HG03095 (cell line): ENCODE measurements around the gene LDLRAD3.
"Not testable (repeated sequence)": the region's sequence is repeated elsewhere in the genome, so short reads cannot be mapped to it uniquely, and the experiment has no call there.

ENCODE experiments used
- ATAC-seq: cut with Tn5 transposase; IDR thresholded peaks from one replicate; pipeline ENCODE4 v1.9.1; 2021; ENCODE audit warnings: moderate library complexity; ENCODE audit not compliant: unreplicated experiment

Gene LDLRAD3, protein sequence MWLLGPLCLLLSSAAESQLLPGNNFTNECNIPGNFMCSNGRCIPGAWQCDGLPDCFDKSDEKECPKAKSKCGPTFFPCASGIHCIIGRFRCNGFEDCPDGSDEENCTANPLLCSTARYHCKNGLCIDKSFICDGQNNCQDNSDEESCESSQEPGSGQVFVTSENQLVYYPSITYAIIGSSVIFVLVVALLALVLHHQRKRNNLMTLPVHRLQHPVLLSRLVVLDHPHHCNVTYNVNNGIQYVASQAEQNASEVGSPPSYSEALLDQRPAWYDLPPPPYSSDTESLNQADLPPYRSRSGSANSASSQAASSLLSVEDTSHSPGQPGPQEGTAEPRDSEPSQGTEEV

GRCh38 chr11:35943713-35944502 is at the start of gene LDLRAD3:
Gene LDLRAD3 (plus strand): TSS chr11:35944062. CDS start chr11:35944099, 37 bp downstream.
- peak; percentile 83 for ATAC-seq

GRCh38 chr11:35897019-35897418 is 46.8 kb upstream of the LDLRAD3 start:
- ATAC-seq = no peak

GRCh38 chr11:35902961-35903360 is 40.9 kb upstream of the LDLRAD3 start:
- no peak for ATAC-seq

DNA sequence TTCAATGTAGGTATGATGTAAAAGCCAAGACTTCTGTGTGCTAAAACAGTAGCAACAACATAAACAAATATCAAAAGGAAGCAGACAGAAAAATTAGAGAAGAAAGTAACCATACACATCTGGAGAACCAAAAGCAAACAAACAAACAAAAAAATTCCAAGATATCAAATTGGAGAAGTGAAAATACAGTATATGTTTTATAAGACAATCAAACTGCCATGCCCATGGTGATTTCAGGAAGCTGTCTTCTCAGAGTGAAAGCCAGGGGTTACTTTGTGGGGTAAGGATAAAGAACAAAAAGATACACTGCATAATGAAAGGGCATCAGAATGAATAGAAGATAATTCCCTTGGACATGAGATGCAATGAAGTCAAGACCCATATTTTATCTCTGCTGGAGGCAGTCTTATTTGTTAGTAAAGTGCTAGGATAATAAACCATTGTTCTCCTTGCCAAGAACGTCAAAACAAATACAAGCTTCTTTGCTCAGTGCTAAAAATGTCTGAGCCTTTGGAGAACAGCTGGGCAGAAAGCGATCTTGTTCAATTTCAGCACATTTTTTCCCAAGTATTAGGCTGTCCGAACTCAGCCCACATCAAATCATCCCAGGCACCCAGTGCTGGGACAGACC is 38.1 kb upstream of the LDLRAD3 start:
- ATAC-seq = no peak

- no peak for ATAC-seq
Observed at GRCh38 chr11:35906277-35906661, 37.6 kb upstream of the LDLRAD3 start.

DNA sequence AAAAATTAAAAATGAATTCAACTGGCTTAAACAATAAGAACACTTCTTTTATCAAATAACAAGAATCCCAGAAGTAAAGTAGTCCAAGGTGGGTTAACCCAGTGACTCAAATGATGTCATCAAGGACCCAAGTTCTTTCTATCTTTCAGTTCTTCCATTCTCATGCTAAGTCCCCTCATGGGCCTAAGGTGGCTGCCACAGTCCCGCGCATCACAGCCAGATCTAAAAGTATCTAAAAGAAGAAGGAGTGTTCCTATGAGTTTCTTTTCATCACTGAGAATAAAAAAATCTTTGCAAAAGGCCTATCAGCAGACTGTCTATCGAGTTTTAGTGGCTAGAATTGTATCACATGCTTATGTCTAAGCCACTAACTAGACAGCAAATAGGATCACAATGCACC is 37.2 kb upstream of the LDLRAD3 start:
- ATAC-seq = no peak

DNA sequence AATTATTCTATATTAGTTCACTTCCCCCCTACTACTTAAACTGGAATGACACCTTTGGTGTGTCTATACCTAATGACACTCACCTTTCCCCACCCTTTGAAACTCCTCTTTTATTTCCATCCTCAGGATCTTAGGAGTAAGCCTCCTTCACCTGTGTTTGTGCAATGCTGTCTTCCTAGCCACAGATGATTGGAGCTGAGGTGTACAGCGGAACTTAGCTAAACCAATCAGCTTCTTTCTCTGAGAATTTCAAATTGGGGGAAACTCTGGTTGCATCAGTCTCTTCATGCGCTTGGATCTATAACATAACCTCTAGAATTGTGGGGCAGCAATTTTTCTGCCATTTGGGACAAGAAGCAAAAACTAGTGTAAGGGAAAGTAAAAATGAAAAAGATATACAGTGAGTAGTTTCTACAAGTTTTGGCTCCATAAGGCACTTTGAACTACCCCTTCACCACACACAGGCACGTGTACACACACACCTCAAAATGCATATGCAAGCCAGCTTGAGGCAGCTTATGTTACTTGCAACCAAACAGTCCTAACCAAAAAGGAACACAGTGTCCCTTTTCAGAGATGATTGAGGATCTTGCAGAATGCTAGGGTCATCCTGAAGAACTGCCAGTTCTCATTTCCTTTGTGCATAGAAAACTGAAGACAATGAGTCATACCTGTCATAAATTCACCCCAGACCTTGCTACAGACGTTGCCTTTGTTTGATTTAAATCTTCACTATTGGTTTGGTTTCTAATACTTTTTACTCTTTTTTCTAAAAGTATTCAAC is 36.0 kb upstream of the LDLRAD3 start:
- ATAC-seq = peak; percentile 75

DNA sequence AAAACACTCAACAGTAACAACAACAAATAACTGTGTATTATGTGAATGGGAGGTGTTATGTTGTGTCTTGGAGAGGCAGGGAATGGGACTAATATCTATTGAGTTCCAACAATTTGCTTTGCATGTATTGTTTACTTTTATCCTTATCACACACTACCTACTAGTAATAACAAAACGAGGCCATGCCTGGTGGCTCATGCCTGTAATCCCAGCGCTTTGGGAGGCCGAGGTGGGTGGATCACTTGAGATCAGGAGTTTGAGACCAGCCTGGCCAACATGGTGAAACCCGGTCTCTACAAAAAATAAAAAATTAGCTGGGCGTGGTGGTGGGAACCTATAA is 35.5 kb upstream of the LDLRAD3 start:
- ATAC-seq = not testable (repeated sequence)

DNA sequence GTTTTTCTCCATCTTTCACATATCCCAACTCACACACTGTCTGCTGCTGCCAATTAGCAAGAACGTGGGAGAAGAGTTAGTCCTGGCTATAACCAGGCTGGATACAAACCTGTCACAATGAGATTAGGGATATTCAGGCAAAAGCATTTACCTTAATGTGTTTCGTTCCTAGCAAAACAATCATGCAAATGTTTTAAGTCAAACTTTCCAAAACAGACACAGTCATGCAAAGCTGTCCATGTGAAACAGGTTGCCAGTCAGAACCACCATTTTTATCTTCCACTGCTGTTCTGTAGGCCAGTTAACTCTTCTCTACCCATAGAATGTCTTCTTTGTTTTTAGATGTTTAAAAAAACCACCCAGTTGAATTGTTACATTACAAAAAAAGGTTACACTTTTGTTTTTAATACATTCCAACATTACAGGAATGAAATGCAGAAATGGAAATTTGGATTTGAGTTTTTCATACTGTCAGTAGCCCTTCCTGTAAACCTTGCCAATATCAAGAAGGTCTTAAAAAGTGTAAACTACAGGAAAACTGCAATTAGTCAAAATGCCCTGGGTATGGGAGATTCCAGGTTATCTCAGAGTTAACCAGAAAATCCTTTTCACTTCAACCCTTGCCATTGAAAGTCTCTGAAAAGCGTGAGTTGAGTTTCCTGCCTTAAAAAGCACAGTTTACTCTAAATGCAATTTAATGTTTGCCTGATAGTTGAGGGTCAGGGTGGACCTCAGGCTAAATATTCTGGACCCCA is 34.2 kb upstream of the LDLRAD3 start:
- ATAC-seq = no peak

DNA sequence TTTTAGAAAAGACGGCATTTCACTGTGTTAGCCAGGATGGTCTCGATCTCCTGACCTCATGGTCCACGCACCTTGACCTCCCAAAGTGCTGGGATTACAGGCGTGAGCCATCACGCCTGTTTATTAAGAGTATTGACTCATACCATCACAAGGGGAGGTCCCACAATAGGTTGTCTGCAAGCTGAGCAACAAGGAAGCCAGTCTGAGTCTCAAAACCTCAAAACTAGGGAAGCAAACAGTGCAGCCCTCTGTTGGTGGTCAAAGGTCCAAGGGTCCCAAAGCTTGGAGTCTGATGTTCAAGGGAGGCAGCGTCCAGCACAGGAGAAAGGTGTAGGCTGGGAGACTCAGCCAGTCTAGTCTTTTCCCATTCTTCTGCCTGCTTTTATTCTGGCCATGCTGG is 32.8 kb upstream of the LDLRAD3 start:
- no peak for ATAC-seq

DNA sequence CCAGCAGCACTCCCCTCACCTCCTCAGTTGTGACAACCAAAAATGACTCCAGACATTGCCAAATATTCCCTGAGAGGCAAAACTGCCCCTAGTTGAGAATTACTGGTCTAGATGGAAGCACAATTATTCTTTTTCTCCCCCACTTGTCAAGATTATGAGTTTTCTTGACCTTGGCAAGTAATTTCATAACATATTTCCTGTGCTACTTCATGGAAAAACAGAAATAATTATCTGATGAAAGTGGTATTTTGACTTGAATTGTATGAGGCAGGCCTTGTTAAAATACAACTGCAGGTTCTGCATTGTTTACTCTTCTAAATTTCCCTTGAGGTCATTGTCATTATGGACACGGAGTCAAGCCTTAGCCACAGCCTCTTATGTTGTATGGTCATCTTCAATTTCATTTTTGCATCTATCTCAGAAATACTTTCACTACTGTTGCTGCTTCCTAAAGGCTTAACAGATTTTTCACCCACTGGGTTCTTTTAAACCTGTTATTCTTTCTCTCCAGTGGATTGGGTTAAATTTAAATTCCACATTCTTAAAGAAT is 32.2 kb upstream of the LDLRAD3 start:
- ATAC-seq = no peak

DNA sequence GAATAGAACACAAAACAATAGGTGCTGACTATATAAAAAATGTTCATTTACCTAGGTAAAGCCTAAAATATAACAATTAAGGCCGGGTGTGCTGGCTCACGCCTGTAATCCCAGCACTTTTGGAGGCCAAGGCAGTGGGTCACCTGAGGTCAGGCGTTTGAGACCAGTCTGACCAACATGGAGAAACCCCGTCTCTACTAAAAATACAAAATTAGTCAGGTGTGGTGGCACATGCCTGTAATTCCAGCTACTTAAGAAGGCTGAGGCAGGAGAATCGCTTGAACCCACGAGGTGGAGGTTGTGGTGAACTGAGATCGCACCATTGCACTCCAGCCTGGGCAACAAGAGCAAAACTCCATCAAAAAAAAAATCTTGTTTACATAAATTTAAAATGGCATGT is 31.4 kb upstream of the LDLRAD3 start:
- ATAC-seq = not testable (repeated sequence)

GRCh38 chr11:35912883-35913624 is 30.8 kb upstream of the LDLRAD3 start:
- no peak for ATAC-seq

DNA sequence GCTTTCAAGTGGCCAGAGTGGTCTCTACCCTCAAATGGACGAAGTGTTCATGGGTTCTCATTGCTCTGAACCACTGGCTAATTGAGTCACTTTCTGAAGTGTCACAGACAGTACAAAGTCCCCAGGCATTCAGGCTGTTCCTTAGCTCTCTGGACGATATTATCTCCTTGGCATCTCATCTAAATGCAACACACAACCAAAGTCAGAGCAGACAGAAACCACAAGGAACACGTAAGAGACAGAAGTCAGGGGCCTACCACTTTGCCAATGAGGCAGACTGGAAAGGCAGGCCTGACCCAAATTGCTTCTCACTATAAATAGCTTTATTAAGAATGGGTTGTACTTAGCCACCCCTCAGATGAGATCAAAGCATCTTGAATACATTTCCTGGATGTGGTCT is 29.0 kb upstream of the LDLRAD3 start:
- ATAC-seq = no peak

- no peak for ATAC-seq
Observed at GRCh38 chr11:35916270-35916669, 27.6 kb upstream of the LDLRAD3 start.

DNA sequence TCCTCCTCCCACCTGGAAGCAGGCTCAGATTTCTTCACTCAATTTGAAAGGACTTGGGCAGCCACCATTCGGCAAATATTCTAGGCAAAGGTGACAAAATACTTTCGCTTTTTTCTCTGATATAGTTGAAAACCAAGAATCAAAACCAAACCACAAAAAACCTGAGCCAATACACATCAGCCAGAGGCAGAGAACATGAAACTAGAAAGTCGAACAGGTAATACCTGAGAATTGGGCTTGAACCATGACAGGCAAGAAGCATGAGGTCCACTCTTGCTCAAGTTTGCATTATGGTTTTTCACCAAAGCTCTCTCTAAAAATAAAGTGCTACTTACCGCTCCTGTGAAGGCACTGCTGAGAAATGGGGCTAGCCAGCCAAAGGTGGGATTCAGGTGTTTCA is 26.2 kb upstream of the LDLRAD3 start:
- ATAC-seq = peak; percentile 59

DNA sequence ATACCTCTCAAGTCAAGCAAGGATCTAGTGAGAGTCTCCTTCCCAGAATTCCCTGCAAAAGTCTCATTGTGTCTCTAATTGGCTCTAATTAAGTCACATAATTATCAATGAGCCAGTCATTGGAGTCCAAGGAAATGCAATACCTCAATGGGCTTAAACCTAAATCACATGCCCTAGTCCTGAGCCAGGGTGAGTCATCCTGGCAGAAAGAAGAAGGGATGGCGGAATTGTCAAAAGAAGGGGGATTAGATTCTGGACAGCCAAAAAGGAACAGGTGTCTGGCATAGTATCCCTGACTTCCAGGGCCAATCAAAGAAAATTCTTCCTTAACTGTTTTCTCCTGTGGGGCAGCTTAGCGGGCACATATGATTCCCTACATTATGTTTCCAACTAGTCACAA is 25.1 kb upstream of the LDLRAD3 start:
- no peak for ATAC-seq

GRCh38 chr11:35919244-35919643 is 24.6 kb upstream of the LDLRAD3 start:
- no peak for ATAC-seq

DNA sequence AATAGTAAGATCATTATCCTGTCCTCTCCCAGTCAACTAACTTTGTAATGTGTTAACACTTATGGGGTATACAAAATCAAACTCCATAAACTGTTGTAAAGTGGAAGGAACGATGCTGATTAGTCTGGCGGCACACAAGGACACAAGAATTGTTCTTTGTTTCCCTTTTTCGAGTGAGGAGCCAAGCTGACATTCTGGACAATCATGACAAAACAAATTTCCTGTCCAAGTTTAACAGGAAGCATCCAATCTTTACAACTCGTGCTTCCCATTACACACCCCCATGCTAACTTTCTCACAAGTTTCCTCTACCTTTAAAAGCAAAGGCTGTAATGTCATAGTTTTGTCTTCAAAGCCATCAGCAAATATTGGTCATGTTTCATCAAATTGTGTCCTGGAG is 20.4 kb upstream of the LDLRAD3 start:
- no peak for ATAC-seq

DNA sequence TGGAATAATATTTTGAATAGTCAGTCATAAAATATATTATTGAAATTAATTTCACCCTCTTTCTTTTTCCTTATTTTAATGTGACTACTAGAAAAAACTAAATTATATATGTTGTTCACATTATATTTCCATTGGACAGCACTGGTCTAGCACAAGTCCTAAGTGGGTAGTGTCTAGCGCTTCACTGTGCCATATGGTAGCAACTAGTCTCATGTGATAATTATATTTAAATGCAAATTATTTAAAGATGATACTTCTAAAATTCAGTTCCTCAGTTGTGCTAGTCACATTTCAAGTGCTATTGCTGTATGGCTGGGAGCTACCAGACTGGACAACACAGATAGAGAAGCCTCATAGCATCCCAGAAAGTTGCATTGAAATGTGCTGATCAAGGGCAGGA is 19.1 kb upstream of the LDLRAD3 start:
- no peak for ATAC-seq
